Right kidney (tissue), 1 donor: ENCODE measurements around the gene GRB10.

Source experiments
- DNase-seq: peaks from one replicate; pipeline ENCODE4 v3.0.0-alpha.2; 2016

GRB10 gene

GRCh38 chr7:50687575-50688225 lies 95.0 kb downstream of the GRB10 start:
- no peak for DNase-seq

GRCh38 chr7:50687096-50687495 lies 95.6 kb downstream of the GRB10 start:
- DNase-seq = no peak

GRCh38 chr7:50685135-50686065 lies 97.3 kb downstream of the GRB10 start:
- no peak for DNase-seq

- no peak for DNase-seq
Observed at GRCh38 chr7:50684713-50685075, 98.0 kb downstream of the GRB10 start.

- DNase-seq = no peak
Observed at GRCh38 chr7:50684011-50684712, 98.5 kb downstream of the GRB10 start.

- no peak for DNase-seq
Observed at GRCh38 chr7:50682573-50682972, 100.1 kb downstream of the GRB10 start.

- no peak for DNase-seq
Observed at GRCh38 chr7:50682079-50682478, 100.6 kb downstream of the GRB10 start.

- DNase-seq = no peak
Observed at GRCh38 chr7:50681432-50682045, 101.2 kb downstream of the GRB10 start.

GRCh38 chr7:50679218-50680007 lies 103.3 kb downstream of the GRB10 start:
- no peak for DNase-seq

- no peak for DNase-seq
Observed at GRCh38 chr7:50678586-50678985, 104.1 kb downstream of the GRB10 start.

- DNase-seq = no peak
Observed at GRCh38 chr7:50677638-50677996, 105.1 kb downstream of the GRB10 start.

GRCh38 chr7:50676740-50677637 lies 105.7 kb downstream of the GRB10 start:
- no peak for DNase-seq

GRCh38 chr7:50676079-50676478 lies 106.6 kb downstream of the GRB10 start:
- no peak for DNase-seq

GRCh38 chr7:50674896-50675835 lies 107.5 kb downstream of the GRB10 start:
- DNase-seq = no peak

GRCh38 chr7:50674299-50674698 lies 108.4 kb downstream of the GRB10 start:
- DNase-seq = no peak

GRCh38 chr7:50673096-50673495 lies 109.6 kb downstream of the GRB10 start:
- no peak for DNase-seq

GRCh38 chr7:50672045-50672444 lies 110.7 kb downstream of the GRB10 start:
- DNase-seq = no peak

- DNase-seq = no peak
Observed at GRCh38 chr7:50671386-50671785, 111.3 kb downstream of the GRB10 start.

GRCh38 chr7:50669890-50670289 lies 112.8 kb downstream of the GRB10 start:
- DNase-seq = no peak

GRCh38 chr7:50667789-50668226 lies 114.9 kb downstream of the GRB10 start:
- DNase-seq = no peak
